GM08714 (cell line): ENCODE data around the gene HVCN1.

Source experiments
- H3K4me3 ChIP-seq: fragments of 200-500 bp; sonication (Bioruptor generic); 2 replicates; pipeline ENCODE4 v1.5.1; 2014; ENCODE audit warnings: mild to moderate bottlenecking, low read length, inconsistent platforms
- ZNF274 ChIP-seq: IDR thresholded peaks from 2 replicates; pipeline ENCODE4 v1.6.1; 2012; ENCODE audit warnings: mild to moderate bottlenecking, low read depth, low read length

The HVCN1 gene

DNA sequence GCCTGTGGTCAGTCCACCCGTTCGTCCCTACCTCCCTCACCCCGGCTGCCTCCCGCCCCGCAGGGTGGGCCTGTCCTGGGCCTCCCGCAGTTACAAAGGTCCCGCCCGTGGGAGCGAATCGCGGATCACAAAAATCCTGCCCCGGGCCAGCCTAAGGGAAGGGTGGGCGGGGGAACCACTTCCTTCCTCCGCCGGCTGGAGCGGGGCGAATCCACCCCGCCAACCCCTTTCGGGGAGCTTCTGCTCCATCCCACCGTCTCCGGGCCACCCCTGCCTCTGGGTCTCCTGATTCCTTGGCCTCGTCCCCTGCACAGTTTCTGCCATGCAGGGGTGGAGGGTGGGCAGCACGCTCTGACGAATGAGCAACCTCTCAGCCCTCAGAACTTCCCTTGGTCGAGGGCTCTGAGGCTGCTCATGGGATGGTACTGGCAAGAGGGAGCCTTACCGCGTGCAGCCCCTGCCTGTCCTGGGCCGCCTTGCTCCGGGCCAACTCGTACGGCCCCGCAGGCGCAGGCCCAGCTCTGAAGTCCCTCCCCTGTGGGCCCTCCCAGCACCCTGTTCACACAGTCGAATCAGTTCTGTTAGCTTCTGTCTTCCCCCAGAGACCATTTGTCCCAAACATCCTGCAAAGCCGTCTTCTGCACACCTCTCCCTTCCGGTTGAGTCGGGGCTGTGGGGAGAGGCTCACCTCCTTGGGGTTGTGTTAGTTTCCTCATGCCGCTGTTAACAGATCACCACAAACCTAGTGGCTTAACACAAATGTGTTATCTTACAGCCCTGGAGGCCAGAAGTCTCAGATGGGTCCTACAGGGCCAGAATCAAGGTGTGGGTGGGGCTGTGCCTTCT is 589 bp upstream of the HVCN1 start:
- peak overlapping the region; percentile 32; the same call in 1 of the 2 replicates for H3K4me3 ChIP-seq
- no peak for TF ChIP-seq ZNF274

- peak overlapping the region; percentile 71; the same call in 1 of the 2 replicates for H3K4me3 ChIP-seq
- TF ChIP-seq ZNF274 = no peak
Measured at GRCh38 chr12:110687396-110688169, 1.3 kb downstream of the HVCN1 start.

DNA sequence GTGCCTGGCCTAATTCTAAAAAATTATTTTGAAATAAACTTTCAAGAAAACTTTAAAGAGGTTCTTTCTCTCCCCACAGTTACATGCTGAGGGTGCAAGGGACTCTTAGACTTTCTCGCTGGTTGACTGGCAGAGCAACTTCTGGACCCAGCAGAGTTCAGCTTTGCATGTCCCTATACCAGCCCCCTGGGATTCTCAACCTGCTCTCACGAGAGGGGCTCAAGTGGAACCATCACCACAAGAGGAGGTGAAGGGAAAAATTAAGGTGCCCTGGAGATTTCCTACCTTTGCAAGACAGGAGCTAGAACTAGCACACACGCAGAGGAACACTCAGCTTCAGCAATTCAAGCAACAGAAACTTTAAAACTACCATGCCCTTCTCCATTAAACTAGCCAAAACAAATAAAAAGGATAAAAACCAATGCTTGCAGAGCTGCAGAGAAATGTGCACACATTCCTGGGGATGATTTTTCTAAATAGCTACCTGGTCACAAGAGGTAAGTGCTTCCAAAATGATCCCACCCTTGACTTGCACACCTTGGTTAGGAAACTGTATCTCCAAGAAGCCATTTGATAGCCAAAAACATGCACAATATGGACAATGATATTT is 2.5 kb downstream of the HVCN1 start:
- H3K4me3 ChIP-seq = peak overlapping the region; percentile 71; the same call in 1 of the 2 replicates
- no peak for TF ChIP-seq ZNF274

- no peak for TF ChIP-seq ZNF274
- 0 out of 2 replicates have a peak overlapping the region, but pooled peaks have one; percentile 6 for H3K4me3 ChIP-seq
Measured at GRCh38 chr12:110684312-110684836, 4.5 kb downstream of the HVCN1 start.

GRCh38 chr12:110683888-110684287 is 5.0 kb downstream of the HVCN1 start:
- no peak for TF ChIP-seq ZNF274
- H3K4me3 ChIP-seq = no peak overlapping the region

GRCh38 chr12:110680032-110680431 is 8.9 kb downstream of the HVCN1 start:
- TF ChIP-seq ZNF274 = no peak
- H3K4me3 ChIP-seq = no peak overlapping the region

DNA sequence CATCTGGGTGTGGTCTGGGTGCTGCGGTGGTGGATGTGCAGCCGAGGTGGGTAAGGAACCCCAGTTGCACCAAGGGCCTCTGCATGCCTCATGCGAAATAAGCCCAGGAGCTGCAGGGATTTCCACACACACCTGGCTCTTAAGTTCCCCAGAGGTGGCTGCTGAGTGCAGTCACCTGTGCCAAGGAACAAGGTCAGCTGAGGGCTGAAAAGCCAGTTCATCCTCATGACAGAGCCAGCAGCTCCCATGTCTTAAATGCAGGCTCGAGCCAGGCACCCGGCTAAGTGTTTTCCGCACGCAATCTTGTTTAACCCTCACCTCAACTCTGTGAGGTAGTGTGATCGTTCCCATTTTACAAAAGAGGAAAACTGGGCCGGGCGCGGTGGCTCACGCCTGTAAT is 9.7 kb downstream of the HVCN1 start:
- no peak for TF ChIP-seq ZNF274
- H3K4me3 ChIP-seq = no peak overlapping the region

DNA sequence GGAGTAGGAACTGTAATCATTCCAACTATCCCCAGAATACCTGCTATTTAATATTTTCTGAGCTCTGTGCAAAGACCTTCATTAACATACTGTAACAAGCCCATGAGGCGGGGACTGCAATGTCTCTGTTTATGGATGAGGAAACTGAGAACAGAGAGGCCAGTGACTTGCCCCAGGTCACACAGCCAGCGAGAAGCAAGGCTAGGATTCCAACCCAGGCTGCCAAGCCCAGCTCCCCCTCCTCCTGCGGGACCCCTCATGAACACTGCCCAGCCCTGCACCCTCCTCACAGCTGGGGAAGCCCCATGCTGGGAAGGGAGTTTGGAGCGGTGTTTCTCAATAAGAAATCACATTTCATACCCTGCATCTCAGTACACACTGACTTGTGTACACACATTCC is 10.9 kb downstream of the HVCN1 start:
- peak overlapping the region; percentile 17; the same call in 1 of the 2 replicates for H3K4me3 ChIP-seq
- no peak for TF ChIP-seq ZNF274

DNA sequence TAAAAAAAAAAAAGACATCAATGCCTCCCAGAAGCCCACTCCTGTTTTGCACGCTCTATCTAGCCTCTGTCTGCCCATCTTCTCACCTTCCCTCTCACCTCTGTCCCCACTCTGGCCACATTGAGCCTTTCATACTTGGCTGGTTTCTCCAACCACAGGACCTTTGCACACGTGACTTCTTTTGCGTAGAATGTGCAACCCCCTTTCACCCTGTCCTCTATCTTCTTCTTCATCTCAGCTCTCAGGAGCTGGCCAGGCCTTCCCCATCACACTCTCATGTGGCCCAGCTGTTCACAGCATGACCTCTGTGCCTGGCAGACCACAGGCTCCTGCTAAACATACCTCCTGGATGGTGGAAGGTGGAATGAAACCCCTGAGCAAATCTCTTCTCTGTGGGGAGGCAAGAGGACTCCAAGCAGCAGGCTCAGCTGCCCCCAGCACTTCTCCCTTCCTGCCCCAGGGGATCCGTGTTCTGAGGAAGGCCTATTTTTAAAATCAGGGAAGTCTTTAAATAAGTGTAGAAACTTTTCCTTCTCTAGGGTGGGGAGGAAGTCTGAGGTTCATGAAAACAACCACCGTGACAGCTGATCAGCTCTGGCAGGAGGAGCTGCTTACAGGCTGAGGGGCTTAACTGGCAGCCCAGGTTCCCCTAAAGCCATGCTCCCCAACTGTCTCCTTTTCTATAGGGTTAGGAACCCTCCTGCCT is 11.6 kb downstream of the HVCN1 start:
- no peak for TF ChIP-seq ZNF274
- H3K4me3 ChIP-seq = peak overlapping the region; percentile 9; the same call in 1 of the 2 replicates

DNA sequence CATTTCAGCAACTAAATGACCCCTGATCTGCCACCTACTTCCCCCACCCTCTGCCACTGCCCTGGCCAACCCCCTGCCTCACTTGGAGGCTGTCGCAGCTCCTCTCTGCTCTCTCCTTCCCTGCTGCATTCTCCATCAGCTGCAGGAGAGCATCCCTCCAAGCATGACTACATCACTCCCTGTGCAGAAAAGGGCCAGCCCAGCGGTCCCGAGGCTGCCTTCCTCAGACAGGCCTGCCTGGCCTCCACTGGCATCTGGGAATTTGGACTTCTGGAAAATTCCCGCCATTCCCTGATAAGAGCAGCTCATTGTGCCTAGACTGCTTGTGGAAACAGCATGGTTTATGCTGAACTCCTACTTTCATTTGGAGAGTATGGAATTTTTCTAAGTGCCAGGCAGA is 12.7 kb downstream of the HVCN1 start:
- no peak for TF ChIP-seq ZNF274
- H3K4me3 ChIP-seq = no peak overlapping the region; the same call in 1 of the 2 replicates

DNA sequence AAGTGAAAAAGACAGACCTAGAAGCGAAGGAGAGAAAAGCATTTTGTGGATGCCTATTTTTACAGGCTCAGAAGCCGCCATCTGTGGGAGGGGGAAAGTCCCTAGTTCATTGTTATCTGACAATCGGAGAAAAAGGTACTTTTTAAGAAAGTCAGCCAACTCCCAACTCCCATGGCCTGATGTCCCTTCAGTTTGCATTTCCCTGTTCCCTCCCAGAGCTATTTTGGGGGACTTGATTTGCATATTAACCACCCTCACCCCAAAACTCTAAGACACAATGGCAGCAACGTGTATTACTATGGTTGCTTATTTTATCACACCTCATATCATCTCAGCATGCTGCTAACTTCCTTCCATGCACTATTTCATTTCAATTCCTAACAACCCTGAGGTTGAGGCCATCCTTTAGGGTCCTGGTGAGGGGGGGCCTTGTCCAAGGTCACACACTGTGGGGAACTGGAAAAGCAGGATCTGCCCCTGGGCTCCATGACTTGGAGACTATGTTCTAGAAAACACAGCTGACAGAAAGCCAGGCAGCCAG is 18.7 kb downstream of the HVCN1 start:
- peak overlapping the region; percentile 2; the same call in 1 of the 2 replicates for H3K4me3 ChIP-seq
- TF ChIP-seq ZNF274 = no peak

GRCh38 chr12:110669193-110669502 is 19.8 kb downstream of the HVCN1 start:
- TF ChIP-seq ZNF274 = no peak
- peak overlapping the region; percentile 2; the same call in 1 of the 2 replicates for H3K4me3 ChIP-seq

DNA sequence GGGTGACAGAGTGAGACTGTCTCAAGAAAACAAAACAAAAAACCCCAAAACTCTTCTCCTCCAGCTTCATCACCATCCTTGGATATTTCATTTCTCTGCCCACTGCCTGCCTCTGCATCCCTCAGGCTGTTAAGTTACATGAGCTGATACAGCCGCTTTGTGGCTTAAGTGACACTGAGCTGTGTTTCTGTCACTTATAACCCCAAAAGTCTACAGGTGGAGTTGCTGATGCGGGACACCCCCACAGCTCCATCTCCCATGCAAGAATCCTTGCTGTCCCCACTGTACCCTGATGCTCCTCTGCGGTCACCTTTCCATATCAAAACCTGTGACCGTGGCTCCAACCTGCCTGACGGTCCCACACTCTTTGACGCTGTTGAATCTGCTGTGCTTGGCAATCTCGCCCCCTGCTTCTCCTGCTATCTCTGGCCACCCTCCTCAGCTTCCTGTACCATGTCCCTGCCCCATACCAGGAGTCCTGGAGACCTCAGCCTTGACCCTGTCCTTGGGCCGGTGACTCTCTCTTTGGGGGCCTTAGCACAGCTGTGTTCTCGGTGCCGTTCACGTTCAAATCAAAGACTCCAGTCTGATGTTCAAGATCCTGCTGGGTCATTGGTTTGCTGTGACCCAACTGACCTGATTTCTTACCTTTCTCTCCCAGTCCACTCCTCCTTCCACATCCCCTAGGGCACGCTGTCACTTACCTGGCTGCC is 20.3 kb downstream of the HVCN1 start:
- H3K4me3 ChIP-seq = peak overlapping the region; percentile 2; the same call in 1 of the 2 replicates
- no peak for TF ChIP-seq ZNF274
